BJ (cell line): ENCODE measurements around the gene NAGPA. TPM values are rescaled to one million over a fixed set of nuclear protein-coding genes. Genes with fewer than 3 reads are reported as not detected.

ENCODE experiments used
- CTCF ChIA-PET: fragments of 350-600 bp; formaldehyde crosslinking; extraction: SDS; loops from one replicate; lab custom pipeline; 2021; ENCODE audit warnings: antibody characterized with exemption, inconsistent platforms; lab: Yijun Ruan, JAX
- POLR2A ChIA-PET: fragments of 300-600 bp; sonication (Branson Sonifier 250); formaldehyde crosslinking; extraction: SDS; loops from one replicate; lab custom pipeline; 2021; ENCODE audit warnings: antibody characterized with exemption; lab: Charles Lee
- DNase-seq: peaks from one replicate; pipeline ENCODE4 v3.0.0-alpha.2; 2011; ENCODE audit warnings: low read depth
- H3K27me3 ChIP-seq: 2 replicates; pipeline ENCODE4 v1.6.0; 2011; ENCODE audit warnings: low read length; ENCODE audit not compliant: control insufficient read depth, insufficient read depth
- H3K36me3 ChIP-seq: 2 replicates; pipeline ENCODE4 v1.5.1; 2011; ENCODE audit warnings: low read length; ENCODE audit not compliant: control insufficient read depth, insufficient read depth
- H3K4me3 ChIP-seq: 2 replicates; pipeline ENCODE4 v1.5.1; 2011; ENCODE audit warnings: low read depth, mild to moderate bottlenecking, control low read depth, low read length
- CTCF ChIP-seq: IDR thresholded peaks from 2 replicates; pipeline ENCODE4 v1.5.1; 2011; ENCODE audit warnings: low read depth, mild to moderate bottlenecking, control low read depth, inconsistent platforms, low read length, moderate library complexity; ENCODE audit not compliant: insufficient read depth
- polyA plus RNA-seq: library from polyadenylated mRNA; depleted of rRNA; stranded (reverse); fragments of >200 nt; gene quantifications from 2 replicates; pipeline ENCODE4 v1.2.3, GENCODE V29; 2011

NAGPA gene
- polyA plus RNA-seq, 1 experiment = 17.3 TPM

- Histone ChIP-seq H3K27me3 (no peaks in the 10 kb centered on the region), H3K4me3 (no peak overlapping the region), H3K36me3 (peaks cover 3% of the 10 kb centered on the region)
- no peak for DNase-seq
- TF ChIP-seq CTCF = no peak
- CTCF ChIA-PET = no interaction called here
- POLR2A ChIA-PET = no interaction called here
Observed at GRCh38 chr16:5027575-5028235, 6.0 kb downstream of the NAGPA start.

- Histone ChIP-seq H3K36me3 (peaks cover 3% of the 10 kb centered on the region), H3K27me3 (no peaks in the 10 kb centered on the region), H3K4me3 (no peak overlapping the region)
- no peak for TF ChIP-seq CTCF
- CTCF ChIA-PET = interaction anchor here (0.6 kb wide), 1 partner anchor 48 kb away, joined by 5 read pairs; no protein-coding TSS in a partner anchor
- no peak for DNase-seq
- POLR2A ChIA-PET = no interaction called here
Observed at GRCh38 chr16:5027086-5027485, 6.6 kb downstream of the NAGPA start.

GRCh38 chr16:5026664-5027063 lies 7.1 kb downstream of the NAGPA start:
- peaks cover 3% of the 10 kb centered on the region for H3K36me3 ChIP-seq
- no peaks in the 10 kb centered on the region for H3K27me3 ChIP-seq
- CTCF ChIA-PET = interaction anchor here (0.6 kb wide), 1 partner anchor 48 kb away, joined by 5 read pairs; no protein-coding TSS in a partner anchor
- DNase-seq = no peak
- POLR2A ChIA-PET = no interaction called here
- no peak for TF ChIP-seq CTCF
- no peak overlapping the region for H3K4me3 ChIP-seq

- ChIA-PET POLR2A (no interaction called here), CTCF (no interaction called here)
- Histone ChIP-seq H3K27me3 (no peaks in the 10 kb centered on the region), H3K36me3 (peaks cover 3% of the 10 kb centered on the region), H3K4me3 (no peak overlapping the region)
- TF ChIP-seq CTCF = peak; percentile 46
- DNase-seq = no peak
Observed at GRCh38 chr16:5025171-5025632, 8.5 kb downstream of the NAGPA start.

- DNase-seq = no peak
- H3K27me3 ChIP-seq = peaks cover 2% of the 10 kb centered on the region; the same call in 1 of the 2 replicates
- ChIA-PET POLR2A (no interaction called here), CTCF (no interaction called here)
- peaks cover 3% of the 10 kb centered on the region for H3K36me3 ChIP-seq
- TF ChIP-seq CTCF = no peak
- H3K4me3 ChIP-seq = no peak overlapping the region
Observed at GRCh38 chr16:5024632-5025031, 9.1 kb downstream of the NAGPA start.
